DMS114 treated with DMSO at 0.1 percent for 48 hours (cell line): ENCODE measurements around the gene ATP2C2.

Source experiments
- DNase-seq: peaks from one replicate; lab custom pipeline; 2025; ENCODE audit not compliant: unreplicated experiment; lab: John Stamatoyannopoulos, UW

ATP2C2 gene

GRCh38 chr16:84486551-84487235 is 118.4 kb downstream of the ATP2C2 start:
- no peak for DNase-seq

- DNase-seq, result no peak
These were observed 119.0 kb downstream of the ATP2C2 start for GRCh38 chr16:84487358-84487757.

GRCh38 chr16:84489131-84489530 is 120.8 kb downstream of the ATP2C2 start:
- no peak for DNase-seq

DNA sequence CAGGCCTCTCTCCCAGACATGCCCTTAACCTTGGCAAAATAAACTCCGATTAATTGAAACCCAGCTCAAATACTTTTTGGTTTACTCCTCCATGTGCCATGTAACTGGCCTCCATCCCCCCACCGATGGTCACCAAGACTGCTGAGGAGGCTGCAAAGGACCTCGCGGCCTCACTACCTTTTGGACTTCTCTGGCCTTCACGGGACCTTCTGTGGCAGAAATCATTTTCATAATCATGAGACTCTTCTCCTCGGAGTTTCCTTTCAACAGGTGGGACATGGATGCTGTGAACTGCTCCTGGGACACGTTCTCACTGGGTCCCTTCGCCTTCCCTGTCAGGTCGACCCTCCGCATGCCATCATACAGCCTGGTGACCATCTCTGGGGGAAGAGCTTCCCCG is 127.2 kb downstream of the ATP2C2 start:
- DNase-seq, result no peak

DNA sequence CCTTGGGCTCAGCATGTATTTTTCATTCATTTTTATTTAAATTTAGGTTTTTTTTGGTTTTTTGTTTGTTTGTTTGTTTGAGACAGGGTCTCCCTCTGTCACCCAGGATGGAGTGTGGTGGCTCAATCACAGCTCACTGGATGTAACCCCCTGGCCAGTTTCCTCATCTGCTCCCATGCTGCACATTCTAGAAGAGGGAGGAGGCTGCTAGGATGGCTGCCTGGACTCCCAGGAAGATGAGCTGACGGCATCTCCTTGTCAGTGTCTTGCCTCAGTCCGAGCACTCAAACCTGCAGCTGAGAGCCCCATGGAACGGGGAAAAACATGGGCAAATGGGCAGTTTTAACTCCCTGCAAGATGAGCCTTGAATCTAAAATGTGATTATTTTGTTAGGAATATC is 128.7 kb downstream of the ATP2C2 start:
- DNase-seq, result no peak

DNA sequence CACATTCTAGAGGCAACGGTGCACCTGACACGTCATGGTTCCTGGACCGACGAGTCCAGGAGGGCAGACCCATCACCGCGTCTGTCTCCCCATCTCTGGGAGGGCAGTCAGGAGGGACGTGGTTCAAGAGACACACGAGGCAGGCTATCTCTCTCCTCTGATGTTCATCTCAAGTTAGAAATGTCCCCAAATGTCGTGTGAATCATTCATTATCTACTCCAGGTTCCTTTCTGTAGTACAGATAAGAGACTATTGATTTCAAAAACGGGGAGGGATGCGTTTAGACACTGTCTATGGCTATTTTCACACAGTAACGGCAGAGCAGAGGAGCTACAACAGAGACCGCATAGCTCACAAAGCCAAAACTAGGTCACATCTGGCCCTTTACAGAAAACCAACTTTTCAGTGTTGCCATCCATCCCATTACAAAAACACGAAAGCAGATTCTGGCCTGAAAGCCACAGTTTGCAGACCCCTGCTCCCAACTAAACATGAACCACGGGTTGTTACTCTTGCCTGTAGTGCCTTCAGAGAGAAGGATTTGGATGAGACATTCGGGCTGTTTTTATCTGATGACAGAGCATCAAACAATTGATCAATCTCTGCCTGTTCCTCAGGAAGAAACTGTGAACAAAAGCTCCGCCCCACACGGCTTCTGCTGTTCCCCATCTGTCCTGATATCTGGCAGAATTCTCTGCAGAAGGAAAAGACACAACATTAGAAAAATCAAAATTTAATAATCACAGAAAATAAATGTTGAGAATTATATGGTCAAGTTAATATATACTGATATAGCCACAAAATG is 129.3 kb downstream of the ATP2C2 start:
- DNase-seq, result no peak

DNA sequence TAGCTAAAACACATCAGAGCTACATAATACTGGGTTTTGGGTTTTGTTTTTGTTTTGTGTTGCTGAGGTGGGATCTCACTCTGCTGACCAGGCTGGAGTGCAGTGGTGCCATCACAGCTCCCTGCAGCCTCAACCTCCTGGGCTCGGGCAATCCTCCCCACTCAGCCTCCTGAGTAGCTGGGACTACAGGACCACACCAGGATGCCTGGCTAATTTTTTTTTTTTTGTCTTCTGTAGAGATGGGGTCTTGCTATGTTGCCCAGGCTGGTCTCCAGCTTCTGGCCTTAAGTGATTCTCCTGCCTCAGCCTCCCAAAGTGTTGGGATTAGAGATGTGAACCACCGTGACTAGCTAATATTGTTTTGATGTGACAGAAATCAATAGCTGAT is 129.9 kb downstream of the ATP2C2 start:
- no peak for DNase-seq

GRCh38 chr16:84498859-84499620 is 130.7 kb downstream of the ATP2C2 start:
- DNase-seq, result no peak

- no peak for DNase-seq
These were observed 131.3 kb downstream of the ATP2C2 start for GRCh38 chr16:84499638-84500037.

- no peak for DNase-seq
These were observed 132.2 kb downstream of the ATP2C2 start for GRCh38 chr16:84500531-84500930.

GRCh38 chr16:84501077-84501735 is 132.9 kb downstream of the ATP2C2 start:
- no peak for DNase-seq

DNA sequence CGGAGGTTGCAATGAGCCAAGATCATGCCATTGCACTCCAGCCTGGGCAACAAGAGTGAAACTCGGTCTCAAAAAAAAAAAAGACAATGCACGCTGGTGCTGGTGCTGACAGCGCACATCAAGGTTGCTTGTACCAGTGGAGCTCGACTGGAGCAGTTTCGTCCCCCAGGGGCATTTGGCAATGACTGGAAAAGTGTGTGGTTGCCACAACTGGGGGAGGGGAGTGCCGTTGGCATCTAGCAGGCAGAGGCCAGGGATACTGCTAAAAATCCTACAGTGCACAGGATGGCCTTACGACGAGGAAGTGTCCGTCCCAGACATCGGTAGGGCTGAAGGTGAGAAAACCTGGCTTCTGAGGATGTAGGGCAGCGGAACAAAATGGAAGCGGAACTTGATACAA is 133.7 kb downstream of the ATP2C2 start:
- DNase-seq, result no peak

DNA sequence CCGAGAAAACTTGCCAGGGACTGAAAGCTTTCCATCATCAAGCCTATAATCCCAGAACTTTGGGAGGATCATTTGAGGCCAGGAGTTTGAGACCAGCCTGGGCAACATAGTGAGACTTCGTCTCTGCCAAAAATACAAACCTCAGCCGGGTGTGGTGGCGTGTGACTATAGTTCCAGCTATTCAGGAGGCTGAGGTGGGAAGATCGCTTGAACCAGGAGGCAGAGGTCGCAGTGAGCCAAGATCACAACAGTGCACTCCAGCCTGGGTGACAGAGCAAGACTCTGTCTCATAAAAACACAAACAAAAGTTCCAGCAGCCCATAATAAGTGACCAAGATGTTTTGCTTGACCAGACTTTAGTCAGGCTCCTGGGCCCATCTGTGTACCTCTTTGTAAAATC is 134.2 kb downstream of the ATP2C2 start:
- DNase-seq, result no peak

DNA sequence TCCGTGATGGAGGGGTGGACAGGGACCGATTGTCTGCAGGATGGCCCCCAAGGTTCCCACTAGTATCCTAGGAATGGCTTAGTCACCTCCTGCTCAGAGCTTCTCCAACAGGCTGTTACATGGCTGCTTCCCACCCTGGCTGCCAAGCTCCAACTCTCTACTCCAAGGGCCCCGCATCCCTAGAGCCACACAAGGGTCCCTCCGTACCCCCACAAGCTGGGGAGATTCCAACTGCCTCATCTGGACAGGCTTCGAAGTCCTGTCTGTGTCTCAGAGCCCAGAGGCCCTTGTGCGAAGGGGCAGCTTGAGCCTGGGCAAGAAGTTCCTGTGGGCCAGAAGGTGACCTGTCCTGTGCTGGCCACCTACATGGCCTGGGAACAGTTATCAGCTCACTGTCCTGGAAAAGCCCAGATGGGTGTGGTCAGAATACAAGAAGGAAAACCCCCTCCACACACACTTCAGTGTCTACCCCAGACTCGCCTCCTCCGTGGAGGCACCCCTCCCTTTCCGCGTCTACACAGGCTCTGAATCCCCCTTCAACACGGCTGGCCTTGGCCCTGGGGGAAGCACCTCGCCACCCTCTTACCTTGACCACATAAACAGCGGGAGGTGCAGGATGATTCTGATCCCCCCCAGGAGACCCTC is 135.5 kb downstream of the ATP2C2 start:
- no peak for DNase-seq

DNA sequence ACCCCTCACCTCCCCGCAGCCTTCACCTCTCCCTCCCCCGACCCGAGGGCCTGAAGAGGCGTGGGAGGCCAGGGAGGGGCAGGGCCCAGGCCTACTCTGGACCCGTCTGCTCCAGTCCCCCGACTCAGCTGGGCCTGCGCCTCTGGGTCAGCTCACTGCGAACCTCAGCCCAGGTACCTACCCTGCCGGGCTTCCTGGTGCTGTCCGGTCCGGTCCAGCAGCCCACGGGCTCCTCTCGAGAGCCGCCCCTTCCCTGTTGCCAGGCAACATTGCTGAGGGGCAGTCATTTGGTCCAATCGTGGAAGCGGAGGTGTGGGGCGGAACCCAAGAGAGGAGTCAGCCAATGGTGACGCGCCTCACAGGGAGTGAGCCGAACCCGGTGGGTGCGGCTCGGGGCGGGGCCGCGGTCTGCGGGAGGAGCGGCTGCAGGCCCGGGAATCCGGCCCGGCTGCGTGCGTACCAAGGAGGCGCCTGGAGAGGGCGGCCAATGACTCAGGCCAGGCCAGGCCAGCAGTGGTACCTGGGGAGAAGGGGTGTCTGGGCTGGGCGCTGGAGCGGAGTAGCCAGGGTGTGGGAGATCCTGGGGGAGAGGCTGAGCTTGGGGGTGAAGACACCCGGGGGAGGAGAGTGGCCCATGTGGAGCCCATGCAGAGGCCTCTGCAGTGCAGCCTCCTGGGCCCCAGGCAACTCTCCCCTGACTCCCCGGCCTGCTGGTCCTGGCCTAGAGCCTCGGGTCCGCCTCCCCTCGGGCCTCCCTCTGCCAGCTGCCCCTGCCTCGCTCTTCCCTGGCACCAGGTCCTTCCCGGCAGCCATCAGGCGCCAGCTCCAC is 136.3 kb downstream of the ATP2C2 start, which contains the start of gene MEAK7:
Gene MEAK7, minus strand, starts transcription at position 240 of the 829 bp plus-strand sequence. CDS start 6,573 bp downstream, outside the sequence.
- peak; percentile 94 for DNase-seq

GRCh38 chr16:84505249-84506187 is 137.2 kb downstream of the ATP2C2 start:
- DNase-seq, result no peak

DNA sequence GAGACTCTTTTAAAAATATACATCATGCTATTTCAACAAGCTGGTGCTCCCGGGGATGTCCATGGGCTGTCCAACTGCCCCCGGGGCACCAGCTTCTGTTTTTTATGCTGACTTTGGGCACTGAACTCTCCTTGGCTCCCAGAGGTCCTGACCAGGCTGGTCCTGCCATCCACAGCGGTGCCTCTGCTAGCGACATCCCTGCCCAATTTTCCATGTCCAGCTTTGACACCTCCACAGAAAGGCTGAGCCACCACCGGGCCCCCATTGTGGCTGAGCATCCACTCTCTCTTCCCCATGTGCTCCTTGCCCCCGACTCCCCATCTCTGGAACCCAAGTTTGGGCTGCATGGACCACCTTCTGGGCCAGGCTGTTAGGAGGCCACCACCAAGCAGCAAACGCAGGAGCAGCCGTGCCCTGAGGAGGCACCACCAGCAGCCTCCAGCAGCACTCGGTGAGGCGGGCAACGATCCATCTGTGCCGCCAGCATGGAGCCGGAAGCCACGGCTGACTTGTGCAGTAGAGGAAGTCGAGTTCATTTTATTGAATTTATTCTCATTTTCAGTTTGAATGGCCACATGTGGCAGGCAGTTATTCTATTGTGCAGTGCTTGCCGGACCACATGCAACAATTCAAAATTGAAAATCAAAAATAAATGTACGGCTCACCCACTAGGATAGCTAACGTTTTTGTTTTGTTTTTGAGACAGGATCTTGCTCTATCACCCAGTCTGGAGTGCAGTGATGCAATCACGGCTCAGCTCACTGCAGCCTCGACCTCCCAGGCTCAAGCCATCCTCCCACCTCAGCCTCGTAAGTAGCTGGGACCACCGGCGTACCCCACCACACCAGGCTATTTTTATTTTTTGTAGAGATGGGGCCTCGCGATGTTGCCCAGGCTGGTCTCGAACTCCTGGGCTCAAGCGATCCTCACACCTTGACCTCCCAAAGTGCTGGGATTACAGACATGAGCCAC is 139.0 kb downstream of the ATP2C2 start:
- DNase-seq, result no peak

DNA sequence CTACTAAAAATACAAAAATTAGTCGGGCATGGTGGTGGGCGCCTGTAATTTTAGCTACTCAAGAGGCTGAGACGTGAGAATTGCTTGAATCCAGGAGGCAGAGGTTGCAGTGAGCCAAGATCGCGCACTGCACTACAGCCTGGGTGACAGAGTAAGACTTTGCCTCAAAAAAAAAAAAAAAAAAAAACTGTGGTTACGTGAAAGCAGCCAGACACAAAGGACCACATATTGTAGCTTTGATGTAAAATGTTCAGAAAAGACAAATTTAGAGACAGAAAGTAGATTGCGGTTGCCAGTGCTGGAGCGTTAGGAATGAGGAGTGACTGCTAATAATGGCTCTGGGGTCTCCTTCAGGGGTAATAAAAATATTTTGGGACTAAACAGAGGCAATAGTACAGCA is 140.2 kb downstream of the ATP2C2 start:
- no peak for DNase-seq
